Panc1 (cell line): Measurements from ENCODE around the gene PRSS21. TPM values are rescaled to one million over a fixed set of nuclear protein-coding genes. Genes with fewer than 3 reads are reported as not detected.
A peak's percentile ranks its signal among the peaks of the same experiment; 100 is the strongest.

Experiments used
- ATAC-seq: fragments of 200-7000 bp; cut with Tn5 transposase; 2 replicates; pipeline ENCODE4 v1.9.1; 2020; ENCODE audit warnings: mild to moderate bottlenecking, moderate library complexity
- BruUV-seq: library from RNA; stranded (reverse); fragments of 400-500 nt; replicated peaks from 2 replicates; lab custom pipeline; 2021; lab: Mats Ljungman, UMichigan
- CTCF ChIA-PET: fragments of 300-600 bp; sonication (Branson Sonifier 250); formaldehyde crosslinking; loops from one replicate; lab custom pipeline; 2022; ENCODE audit warnings: antibody characterized with exemption; lab: Charles Lee
- POLR2A ChIA-PET: fragments of 300-600 bp; sonication (Branson Sonifier 250); formaldehyde crosslinking; loops from one replicate; lab custom pipeline; 2022; ENCODE audit warnings: antibody characterized with exemption; lab: Charles Lee
- DNase-seq: peaks from one replicate; pipeline ENCODE4 v3.0.0-alpha.2; 2010; ENCODE audit warnings: low read depth, low spot score
- H3K27ac ChIP-seq: 2 replicates; pipeline ENCODE4 v1.5.1; 2011; ENCODE audit warnings: mild to moderate bottlenecking, low read length, inconsistent platforms
- H3K27me3 ChIP-seq: fragments of 200-500 bp; sonication (Bioruptor generic); 2 replicates; pipeline ENCODE4 v1.6.0; 2014; ENCODE audit warnings: low read length, inconsistent platforms; ENCODE audit not compliant: control insufficient read depth, insufficient read depth
- H3K36me3 ChIP-seq: fragments of 200-500 bp; sonication (Bioruptor generic); 2 replicates; pipeline ENCODE4 v1.5.1; 2014; ENCODE audit warnings: inconsistent platforms, mild to moderate bottlenecking, low read length, moderate library complexity; ENCODE audit not compliant: control insufficient read depth, insufficient read depth
- H3K4me1 ChIP-seq: 2 replicates; pipeline ENCODE4 v1.5.1; 2011; ENCODE audit warnings: inconsistent platforms, mild to moderate bottlenecking, low read length, moderate library complexity; ENCODE audit not compliant: control insufficient read depth, insufficient read depth
- H3K4me3 ChIP-seq, 2 experiments: 2 replicates each; pipeline ENCODE4 v1.5.1; 2011 to 2012; ENCODE audit warnings: low read depth in 2 of 2, low read length in 2 of 2, mild to moderate bottlenecking in 2 of 2, inconsistent platforms in 1 of 2, moderate library complexity in 1 of 2
- H3K9me3 ChIP-seq: fragments of 200-500 bp; sonication (Bioruptor generic); 2 replicates; pipeline ENCODE4 v1.5.1; 2014; ENCODE audit warnings: low read depth, mild to moderate bottlenecking, inconsistent platforms, low read length, moderate library complexity; ENCODE audit not compliant: control insufficient read depth, insufficient read depth
- POLR2AphosphoS5 ChIP-seq: IDR thresholded peaks from 2 replicates; pipeline ENCODE4 v1.6.1; 2012; ENCODE audit warnings: mild to moderate bottlenecking, low read depth, low read length, moderate library complexity
- TCF7L2 ChIP-seq: IDR thresholded peaks from 2 replicates; pipeline ENCODE4 v1.6.1; 2011; ENCODE audit warnings: mild to moderate bottlenecking, low read depth, low read length, inconsistent platforms
- in situ Hi-C: cut with HindIII; loops from 2 replicates; pipeline ENCODE4 v1.10.0; 2016; ENCODE audit warnings: low sequenced_read_pairs, low pct_unique_long_range_greater_than_20kb
- intact Hi-C: fragments of 100-400 bp; cut with micrococcal nuclease; formaldehyde crosslinking; loops from one replicate; pipeline ENCODE4 v1.10.0; 2022; ENCODE audit not compliant: unreplicated experiment
- total RNA-seq: library from RNA; stranded (reverse); gene quantifications from one replicate; pipeline ENCODE4 v1.2.1, GENCODE V29; 2021; ENCODE audit not compliant: unreplicated experiment
- TF ChIP-seq, protein P1 (sequence below), 2 experiments: IDR thresholded peaks; 2 replicates each; pipeline ENCODE4 v1.6.1; 2011 to 2012; ENCODE audit warnings: low read depth in 2 of 2, control low read depth in 1 of 2, low read length in 1 of 2, mild to moderate bottlenecking in 1 of 2, moderate library complexity in 1 of 2; ENCODE audit not compliant: insufficient read depth in 1 of 2

PRSS21 gene
- total RNA-seq, 1 experiment from 2014 or later, result not detected

- no peak for DNase-seq
- no peak for ATAC-seq
- H3K4me1 ChIP-seq, result peaks cover 14% of the 10 kb centered on the region
- CTCF ChIA-PET, result no interaction called here
- no peaks in the 10 kb centered on the region for H3K27me3 ChIP-seq
- BruUV-seq, result no TSS peak
- POLR2A ChIA-PET, result no interaction called here
- no peak overlapping the region for H3K4me3 ChIP-seq
- peaks cover 7% of the 10 kb centered on the region for H3K9me3 ChIP-seq
- no peak for TF ChIP-seq POLR2AphosphoS5
- TF ChIP-seq, protein P1, sequence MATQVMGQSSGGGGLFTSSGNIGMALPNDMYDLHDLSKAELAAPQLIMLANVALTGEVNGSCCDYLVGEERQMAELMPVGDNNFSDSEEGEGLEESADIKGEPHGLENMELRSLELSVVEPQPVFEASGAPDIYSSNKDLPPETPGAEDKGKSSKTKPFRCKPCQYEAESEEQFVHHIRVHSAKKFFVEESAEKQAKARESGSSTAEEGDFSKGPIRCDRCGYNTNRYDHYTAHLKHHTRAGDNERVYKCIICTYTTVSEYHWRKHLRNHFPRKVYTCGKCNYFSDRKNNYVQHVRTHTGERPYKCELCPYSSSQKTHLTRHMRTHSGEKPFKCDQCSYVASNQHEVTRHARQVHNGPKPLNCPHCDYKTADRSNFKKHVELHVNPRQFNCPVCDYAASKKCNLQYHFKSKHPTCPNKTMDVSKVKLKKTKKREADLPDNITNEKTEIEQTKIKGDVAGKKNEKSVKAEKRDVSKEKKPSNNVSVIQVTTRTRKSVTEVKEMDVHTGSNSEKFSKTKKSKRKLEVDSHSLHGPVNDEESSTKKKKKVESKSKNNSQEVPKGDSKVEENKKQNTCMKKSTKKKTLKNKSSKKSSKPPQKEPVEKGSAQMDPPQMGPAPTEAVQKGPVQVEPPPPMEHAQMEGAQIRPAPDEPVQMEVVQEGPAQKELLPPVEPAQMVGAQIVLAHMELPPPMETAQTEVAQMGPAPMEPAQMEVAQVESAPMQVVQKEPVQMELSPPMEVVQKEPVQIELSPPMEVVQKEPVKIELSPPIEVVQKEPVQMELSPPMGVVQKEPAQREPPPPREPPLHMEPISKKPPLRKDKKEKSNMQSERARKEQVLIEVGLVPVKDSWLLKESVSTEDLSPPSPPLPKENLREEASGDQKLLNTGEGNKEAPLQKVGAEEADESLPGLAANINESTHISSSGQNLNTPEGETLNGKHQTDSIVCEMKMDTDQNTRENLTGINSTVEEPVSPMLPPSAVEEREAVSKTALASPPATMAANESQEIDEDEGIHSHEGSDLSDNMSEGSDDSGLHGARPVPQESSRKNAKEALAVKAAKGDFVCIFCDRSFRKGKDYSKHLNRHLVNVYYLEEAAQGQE (IDR thresholded peaks at IDR 0.05; ENCODE audit: insufficient read depth in 1 of 2, low read depth in 2 of 2, low read length in 1 of 2), result peak; percentile 92 to 98
- no peaks in the 10 kb centered on the region for H3K36me3 ChIP-seq
- in situ Hi-C loops (no loop called here), intact Hi-C loops (no loop called here)
- no peak overlapping the region for H3K27ac ChIP-seq
Observed at GRCh38 chr16:2860826-2861567, 44.0 kb downstream of the PRSS21 start.

- CTCF ChIA-PET, result no interaction called here
- peak overlapping the region; percentile 60 for H3K27ac ChIP-seq
Observed at GRCh38 chr16:2865651-2866050, 48.6 kb downstream of the PRSS21 start.

More at GRCh38 chr16:2865651-2866050, 48.6 kb downstream of the PRSS21 start:
- H3K4me1 ChIP-seq, result peaks cover 12% of the 10 kb centered on the region
- H3K4me3 ChIP-seq, result no peak overlapping the region
- DNase-seq, result no peak
- ATAC-seq, result no peak
- no peaks in the 10 kb centered on the region for H3K36me3 ChIP-seq
- BruUV-seq, result no TSS peak
- TF ChIP-seq POLR2AphosphoS5 (no peak), TCF7L2 (no peak)
- TF ChIP-seq, protein P1 (IDR thresholded peaks at IDR 0.05; ENCODE audit: insufficient read depth in 1 of 2, low read depth in 2 of 2, low read length in 1 of 2), result no peak
- no peaks in the 10 kb centered on the region for H3K27me3 ChIP-seq
- intact Hi-C loops, result no loop called here
- peaks cover 5% of the 10 kb centered on the region for H3K9me3 ChIP-seq
- POLR2A ChIA-PET, result no interaction called here
- in situ Hi-C loops, result no loop called here
